Spleen (tissue), 7 donors: Measurements from ENCODE around the gene CHRNA7.

ENCODE experiments used
- CTCF ChIP-seq, 11 experiments: fragments of 200-600 bp in 7 of 11; fragments of 450-650 bp in 4 of 11; sonication (generic) in 4 of 11; IDR thresholded peaks in 8 of 11; conservative IDR thresholded peaks in 3 of 11; 1 replicate in 7 of 11; 2 replicates in 4 of 11; pipeline versions ENCODE4 v1.4.0 to v1.8.0; 2016 to 2021; ENCODE audit warnings: antibody characterized with exemption in 11 of 11, inconsistent platforms in 4 of 11, mild to moderate bottlenecking in 1 of 11
- POLR2A ChIP-seq, 3 donors: fragments of 450-650 bp; IDR thresholded peaks; one replicate each; pipeline ENCODE4 v1.5.1; 2017; ENCODE audit warnings: antibody characterized with exemption in 3 of 3, mild to moderate bottlenecking in 1 of 3
- donor health status: DM: no; HTN: no; CAD: no; lungs with moderate emphysema.
- donor health status: DM: no; HTN: no; CAD: no.
- donor health status: DM: no; HTN: no; CAD: no.

- TF ChIP-seq POLR2A (IDR thresholded peaks at IDR 0.05) (no peak), CTCF (IDR thresholded peaks at IDR 0.05 in 8 of 11, conservative IDR thresholded peaks at IDR 0.05 in 3 of 11) (no peak)
Observed at GRCh38 chr15:32096213-32096612, 65.9 kb downstream of the CHRNA7 start.
